Lower leg skin (tissue), 3 donors: Measurements from ENCODE around the gene OSTM1.

Experiments used
- CTCF ChIP-seq, 3 donors: fragments of 450-650 bp; IDR thresholded peaks; one replicate each; pipeline ENCODE4 v1.5.1; 2016; ENCODE audit warnings: antibody characterized with exemption in 3 of 3, mild to moderate bottlenecking in 3 of 3, moderate library complexity in 2 of 3
- POLR2A ChIP-seq, 2 donors: fragments of 450-650 bp; IDR thresholded peaks; one replicate each; pipeline ENCODE4 v1.6.1; 2016 to 2017; ENCODE audit warnings: antibody characterized with exemption in 2 of 2, mild to moderate bottlenecking in 1 of 2, moderate library complexity in 1 of 2

- TF ChIP-seq CTCF (IDR thresholded peaks at IDR 0.05) (no peak), POLR2A (IDR thresholded peaks at IDR 0.05) (no peak)
Measured at GRCh38 chr6:108102965-108103364, 28.4 kb upstream of the OSTM1 start.
